ENCODE measurements around the gene CDK5R1. TPM values are rescaled to one million over a fixed set of nuclear protein-coding genes. Genes with fewer than 3 reads are reported as not detected.
A peak's percentile ranks its signal among the peaks of the same experiment; 100 is the strongest.

The CDK5R1 gene
- total and polyA plus RNA-seq, 2 donors (not counting 1 experiment from before 2014, with no cell fraction given) = 2.4 to 6.2 TPM

DNA sequence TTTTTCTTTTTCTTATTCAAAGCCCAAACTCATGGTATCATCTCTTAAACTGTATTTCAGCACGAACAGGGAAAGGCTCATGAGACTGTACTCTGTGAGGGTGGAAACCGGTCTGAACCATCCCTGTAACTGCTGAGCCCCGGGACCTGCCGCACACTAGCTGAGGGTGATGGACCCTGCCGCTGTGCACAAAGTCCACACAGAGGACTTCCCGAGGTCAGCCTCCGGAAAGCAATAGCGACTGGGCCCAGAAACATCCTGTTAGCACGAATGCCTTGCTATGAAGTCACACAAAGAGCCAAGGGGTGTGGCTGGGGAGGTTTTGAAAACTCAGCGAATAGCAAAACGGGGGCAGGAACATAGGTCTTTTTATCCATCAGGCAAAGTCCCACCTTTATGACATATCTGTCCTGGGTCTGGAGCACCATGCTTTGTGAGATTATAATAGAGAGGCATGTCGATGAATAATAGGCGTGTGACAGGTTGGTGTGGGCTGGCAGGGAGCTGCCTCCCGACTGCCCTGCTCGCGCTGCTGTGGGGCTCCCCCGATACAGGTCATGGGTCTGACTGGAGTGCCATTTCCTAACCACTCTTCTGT is 33.4 kb downstream of the CDK5R1 start:
- Histone ChIP-seq H3K4me1 (ENCODE audit: control insufficient read depth in 2 of 2, insufficient read depth in 2 of 2, low read length in 2 of 2) (peaks cover 96% of the 10 kb centered on the region in 2 donors), H3K9ac (ENCODE audit: low read length) (peak overlapping the region; percentile 62), H3K4me3 (ENCODE audit: control extremely low read depth in 1 of 5, extremely low read depth in 1 of 5, insufficient read depth in 1 of 5, low read depth in 2 of 5, low read length in 4 of 5) (peak overlapping the region in 4 of 5 experiments; percentile 9 to 68 (median 53)), H3K79me2 (ENCODE audit: control insufficient read depth, insufficient read depth, low read length) (no peaks in the 10 kb centered on the region), H3K27me3 (replicated peaks in 1 of 4; ENCODE audit: control extremely low read depth in 1 of 4, control insufficient read depth in 3 of 4, insufficient read depth in 4 of 4, low read length in 3 of 4) (no peaks in the 10 kb centered on the region), H3K27ac (ENCODE audit: low read length in 2 of 2) (peak overlapping the region; percentile 69 to 79), H3K4me2 (replicated peaks; ENCODE audit: low read depth, low read length, poor library complexity, severe bottlenecking) (peak overlapping the region; percentile 89), H3K36me3 (replicated peaks in 1 of 2; ENCODE audit: control extremely low read depth in 1 of 2, control insufficient read depth in 1 of 2, extremely low read depth in 1 of 2, insufficient read depth in 2 of 2, low read length in 1 of 2) (no peaks in the 10 kb centered on the region), H4K20me1 (ENCODE audit: control insufficient read depth, insufficient read depth, low read length, poor library complexity, severe bottlenecking) (no peaks in the 10 kb centered on the region), H2AFZ (ENCODE audit: insufficient read depth, low read depth, low read length, poor library complexity, severe bottlenecking) (peak overlapping the region; percentile 70), H3K9me3 (ENCODE audit: control extremely low read depth in 1 of 3, control insufficient read depth in 2 of 3, insufficient read depth in 1 of 3, low read length in 2 of 3) (peaks cover 0 to 4% (median 0%) of the 10 kb centered on the region in 3 donors)
- Mint-ChIP-seq H3K4me3 (peak overlapping the region; percentile 88), H3K27ac (peak overlapping the region; percentile 90), H3K9me3 (ENCODE audit: insufficient read depth) (no peaks in the 10 kb centered on the region), H3K4me1 (peaks cover 85% of the 10 kb centered on the region), H3K27me3 (no peaks in the 10 kb centered on the region)
- TF ChIP-seq CTCF (IDR thresholded peaks at IDR 0.05) = no peak
- no peak for TF ChIP-seq EZH2 (IDR thresholded peaks at IDR 0.05; ENCODE audit: borderline replicate concordance, insufficient read depth, low read depth, low read length, poor library complexity, severe bottlenecking)
- ChIA-PET POLR2A (interaction anchor here (0.7 to 1.3 kb wide), 2 partner anchors 31 to 32 kb away, joined by 3 to 4 read pairs; no protein-coding TSS in a partner anchor), CTCF (interaction anchor here (0.8 to 1.6 kb wide), 3 partner anchors 31 to 37 kb away, joined by 3 to 5 read pairs (median 3); no protein-coding TSS in a partner anchor)
- ATAC-seq (ENCODE audit: low read depth) (no peak), DNase-seq (peak; percentile 62)
- 24% methylated on average over 13 of the region's 17 CpGs for WGBS (ENCODE audit: insufficient coverage)
- intact Hi-C loops (cut with micrococcal nuclease) = loop anchor here (5.0 kb wide), 1 partner anchor 87 kb away; no protein-coding TSS in a partner anchor
